Gastrocnemius medialis (tissue), 4 donors: Measurements from ENCODE around the gene COL27A1.

ENCODE experiments used
- POLR2A ChIP-seq, 2 donors: fragments of 450-650 bp; IDR thresholded peaks; one replicate each; pipeline ENCODE4 v1.6.1; 2017; ENCODE audit warnings: antibody characterized with exemption in 2 of 2, mild to moderate bottlenecking in 2 of 2, moderate library complexity in 2 of 2
- TF ChIP-seq, protein P1 (sequence below), 5 experiments: fragments of 450-650 bp in 3 of 5; fragments of 200-600 bp in 2 of 5; sonication (generic) in 2 of 5; IDR thresholded peaks in 4 of 5; conservative IDR thresholded peaks in 1 of 5; 1 replicate in 4 of 5; 2 replicates in 1 of 5; pipeline ENCODE4 v1.5.1; 2016 to 2019; ENCODE audit warnings: antibody characterized with exemption in 5 of 5, mild to moderate bottlenecking in 3 of 5, moderate library complexity in 3 of 5

DNA sequence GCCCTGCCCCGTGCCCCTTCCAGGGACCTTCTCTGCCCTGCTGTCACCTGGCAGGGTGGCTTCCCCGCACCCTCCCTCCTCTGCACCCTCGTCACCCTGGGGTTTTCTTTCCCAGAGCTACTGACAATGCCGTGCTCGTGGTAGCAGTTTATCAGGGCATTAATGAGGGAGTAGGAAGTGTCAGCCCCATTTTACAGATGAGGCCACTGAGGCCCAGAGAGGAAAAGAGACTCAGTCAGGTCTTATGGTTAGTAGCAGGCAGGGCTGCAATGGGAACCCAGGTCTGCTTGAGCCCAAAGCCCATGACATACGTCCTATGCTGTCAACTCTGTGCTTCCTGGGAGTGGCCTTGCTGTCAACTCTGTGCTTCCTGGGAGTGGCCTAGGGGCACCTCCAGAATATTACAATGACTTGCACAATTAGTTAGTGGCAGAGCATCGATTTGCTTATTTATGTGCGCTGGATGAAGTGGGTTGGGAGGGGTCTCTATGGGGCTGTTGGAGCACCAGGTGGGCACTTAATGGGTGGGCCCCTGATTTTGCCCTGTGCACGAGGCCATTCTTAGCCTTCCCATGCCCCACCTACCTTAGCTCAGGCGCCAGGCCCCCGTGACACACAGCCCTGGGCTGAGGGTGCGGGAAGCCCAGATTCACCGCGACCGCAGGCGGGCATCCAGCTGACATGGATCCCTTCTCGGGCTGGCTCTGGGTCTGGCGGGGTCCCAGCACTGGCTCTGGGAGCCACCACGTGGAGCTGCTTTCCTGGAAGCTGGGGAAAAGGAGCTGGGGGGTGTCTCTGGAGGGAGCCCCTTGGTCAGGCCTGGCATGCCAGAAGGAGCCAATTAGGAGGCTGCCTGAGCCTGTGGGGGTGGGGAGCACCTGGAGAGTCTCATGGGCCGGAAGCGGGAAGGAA, 85.6 kb downstream of the COL27A1 start:
- TF ChIP-seq, protein P1, sequence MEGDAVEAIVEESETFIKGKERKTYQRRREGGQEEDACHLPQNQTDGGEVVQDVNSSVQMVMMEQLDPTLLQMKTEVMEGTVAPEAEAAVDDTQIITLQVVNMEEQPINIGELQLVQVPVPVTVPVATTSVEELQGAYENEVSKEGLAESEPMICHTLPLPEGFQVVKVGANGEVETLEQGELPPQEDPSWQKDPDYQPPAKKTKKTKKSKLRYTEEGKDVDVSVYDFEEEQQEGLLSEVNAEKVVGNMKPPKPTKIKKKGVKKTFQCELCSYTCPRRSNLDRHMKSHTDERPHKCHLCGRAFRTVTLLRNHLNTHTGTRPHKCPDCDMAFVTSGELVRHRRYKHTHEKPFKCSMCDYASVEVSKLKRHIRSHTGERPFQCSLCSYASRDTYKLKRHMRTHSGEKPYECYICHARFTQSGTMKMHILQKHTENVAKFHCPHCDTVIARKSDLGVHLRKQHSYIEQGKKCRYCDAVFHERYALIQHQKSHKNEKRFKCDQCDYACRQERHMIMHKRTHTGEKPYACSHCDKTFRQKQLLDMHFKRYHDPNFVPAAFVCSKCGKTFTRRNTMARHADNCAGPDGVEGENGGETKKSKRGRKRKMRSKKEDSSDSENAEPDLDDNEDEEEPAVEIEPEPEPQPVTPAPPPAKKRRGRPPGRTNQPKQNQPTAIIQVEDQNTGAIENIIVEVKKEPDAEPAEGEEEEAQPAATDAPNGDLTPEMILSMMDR (IDR thresholded peaks at IDR 0.05 in 4 of 5, conservative IDR thresholded peaks at IDR 0.05 in 1 of 5): no peak
- TF ChIP-seq POLR2A (IDR thresholded peaks at IDR 0.05): no peak
